Keratinocyte (primary cell): ENCODE results near the gene HTRA3.

Experiments
- EZH2 ChIP-seq: IDR thresholded peaks from one replicate; pipeline ENCODE4 v1.6.1; 2012; ENCODE audit warnings: inconsistent platforms, mild to moderate bottlenecking, low read length, moderate library complexity
- TF ChIP-seq, protein P1 (sequence below), 3 experiments: IDR thresholded peaks in 1 of 3; conservative IDR thresholded peaks in 1 of 3; optimal IDR thresholded peaks in 1 of 3; 2 replicates in 2 of 3; 3 replicates in 1 of 3; pipeline versions ENCODE3 to v1.5.1; 2011; ENCODE audit warnings: low read length in 3 of 3, mild to moderate bottlenecking in 3 of 3, moderate library complexity in 2 of 3, control low read depth in 1 of 3, inconsistent platforms in 1 of 3; ENCODE audit not compliant: insufficient read depth in 2 of 3; ENCODE audit errors: extremely low read depth in 1 of 3

DNA sequence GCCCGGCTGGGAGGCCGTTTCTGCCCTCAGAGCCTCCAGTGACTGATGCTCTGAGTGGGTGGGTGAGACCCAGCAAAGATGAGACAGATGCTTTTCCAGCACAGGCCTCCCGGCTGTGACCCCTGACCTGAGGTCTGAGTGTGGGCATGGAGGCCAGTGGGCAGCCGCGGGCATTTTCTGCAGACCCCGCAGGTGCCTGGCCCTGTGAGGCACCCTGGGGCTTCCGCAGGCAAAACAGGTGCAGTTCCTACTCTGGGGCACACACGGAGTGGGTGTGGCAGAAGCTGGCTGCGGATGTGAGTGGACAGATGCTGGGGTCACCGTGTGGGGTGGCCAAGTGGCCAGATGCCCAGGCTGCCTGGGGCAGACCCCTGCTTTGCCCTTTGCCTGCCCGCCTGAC is 14.8 kb downstream of the HTRA3 start:
- TF ChIP-seq, protein P1, sequence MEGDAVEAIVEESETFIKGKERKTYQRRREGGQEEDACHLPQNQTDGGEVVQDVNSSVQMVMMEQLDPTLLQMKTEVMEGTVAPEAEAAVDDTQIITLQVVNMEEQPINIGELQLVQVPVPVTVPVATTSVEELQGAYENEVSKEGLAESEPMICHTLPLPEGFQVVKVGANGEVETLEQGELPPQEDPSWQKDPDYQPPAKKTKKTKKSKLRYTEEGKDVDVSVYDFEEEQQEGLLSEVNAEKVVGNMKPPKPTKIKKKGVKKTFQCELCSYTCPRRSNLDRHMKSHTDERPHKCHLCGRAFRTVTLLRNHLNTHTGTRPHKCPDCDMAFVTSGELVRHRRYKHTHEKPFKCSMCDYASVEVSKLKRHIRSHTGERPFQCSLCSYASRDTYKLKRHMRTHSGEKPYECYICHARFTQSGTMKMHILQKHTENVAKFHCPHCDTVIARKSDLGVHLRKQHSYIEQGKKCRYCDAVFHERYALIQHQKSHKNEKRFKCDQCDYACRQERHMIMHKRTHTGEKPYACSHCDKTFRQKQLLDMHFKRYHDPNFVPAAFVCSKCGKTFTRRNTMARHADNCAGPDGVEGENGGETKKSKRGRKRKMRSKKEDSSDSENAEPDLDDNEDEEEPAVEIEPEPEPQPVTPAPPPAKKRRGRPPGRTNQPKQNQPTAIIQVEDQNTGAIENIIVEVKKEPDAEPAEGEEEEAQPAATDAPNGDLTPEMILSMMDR (optimal IDR thresholded peaks at IDR 0.05 in 1 of 3, IDR thresholded peaks at IDR 0.05 in 1 of 3, conservative IDR thresholded peaks at IDR 0.05 in 1 of 3; ENCODE audit: extremely low read depth in 1 of 3, insufficient read depth in 2 of 3, low read length in 3 of 3), result no peak
- no peak for TF ChIP-seq EZH2
